HG03558 (cell line): ENCODE results near the gene NPL.

Source experiments
- ATAC-seq: cut with Tn5 transposase; IDR thresholded peaks from one replicate; pipeline ENCODE4 v1.9.1; 2021; ENCODE audit warnings: moderate number of reproducible peaks; ENCODE audit not compliant: unreplicated experiment; ENCODE audit errors: extremely low read depth

Gene NPL

DNA sequence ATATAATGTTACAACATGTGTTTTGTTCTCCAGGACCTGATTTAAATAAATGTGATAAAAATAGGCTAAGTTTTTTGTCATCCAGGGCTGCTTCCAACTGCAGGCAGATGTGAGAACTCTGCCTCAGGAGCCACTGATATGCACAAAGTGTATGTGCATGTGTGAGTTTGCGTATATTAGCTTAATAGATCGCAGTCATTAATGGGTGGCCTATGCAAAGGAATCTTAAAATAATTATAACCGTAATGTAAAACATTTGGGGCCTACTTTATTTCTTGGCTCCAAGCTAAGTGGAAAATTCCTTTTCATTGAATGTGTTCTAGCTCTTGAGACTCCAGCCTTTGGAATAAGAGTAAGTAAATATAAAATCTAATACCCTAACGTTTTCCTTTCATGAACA is 66.3 kb downstream of the NPL start:
- ATAC-seq: no peak

GRCh38 chr1:182857212-182857611 is 67.6 kb downstream of the NPL start:
- no peak for ATAC-seq

- ATAC-seq: no peak
Measured at GRCh38 chr1:182860658-182861057, 71.1 kb downstream of the NPL start.

- ATAC-seq: no peak
Measured at GRCh38 chr1:182861994-182862393, 72.4 kb downstream of the NPL start.

GRCh38 chr1:182862827-182863226 is 73.3 kb downstream of the NPL start:
- ATAC-seq: no peak

DNA sequence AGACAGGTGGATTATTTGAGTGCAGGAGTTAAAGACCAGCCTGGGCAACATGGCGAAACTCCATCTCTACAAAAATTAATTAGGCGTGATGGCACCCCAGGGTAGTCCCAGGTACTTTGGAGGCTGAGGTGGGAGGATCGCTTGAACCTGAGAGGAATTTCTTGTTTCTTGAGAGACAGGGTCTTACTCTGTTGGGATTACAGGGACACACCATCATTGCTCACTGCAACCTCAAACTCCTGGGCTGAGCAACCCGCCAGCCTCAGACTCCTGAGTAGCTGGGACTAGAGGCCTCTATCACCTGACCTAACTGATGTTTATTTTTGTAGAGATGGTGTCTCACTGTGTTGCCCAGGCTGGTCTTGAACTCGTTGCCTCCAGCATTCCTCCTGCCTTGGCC is 74.4 kb downstream of the NPL start:
- ATAC-seq: no peak

DNA sequence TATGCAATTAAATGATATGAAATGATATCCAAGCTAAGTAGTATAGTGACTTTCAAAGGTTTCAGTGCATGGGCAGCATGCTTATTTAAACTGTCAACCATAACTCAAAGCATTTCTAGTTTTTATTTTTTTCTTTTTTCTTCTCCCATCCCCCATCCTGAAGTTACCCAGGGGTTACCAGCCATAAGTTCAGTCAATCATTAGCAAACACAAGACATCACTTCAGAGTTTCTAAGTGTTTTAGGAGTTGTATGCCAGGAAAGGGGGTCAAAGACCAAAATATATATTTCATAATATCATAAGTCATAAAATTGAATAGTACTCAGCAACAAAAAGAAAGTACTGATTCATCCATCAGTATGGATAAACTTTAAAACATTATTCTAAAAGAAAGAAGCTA is 78.3 kb downstream of the NPL start:
- no peak for ATAC-seq

DNA sequence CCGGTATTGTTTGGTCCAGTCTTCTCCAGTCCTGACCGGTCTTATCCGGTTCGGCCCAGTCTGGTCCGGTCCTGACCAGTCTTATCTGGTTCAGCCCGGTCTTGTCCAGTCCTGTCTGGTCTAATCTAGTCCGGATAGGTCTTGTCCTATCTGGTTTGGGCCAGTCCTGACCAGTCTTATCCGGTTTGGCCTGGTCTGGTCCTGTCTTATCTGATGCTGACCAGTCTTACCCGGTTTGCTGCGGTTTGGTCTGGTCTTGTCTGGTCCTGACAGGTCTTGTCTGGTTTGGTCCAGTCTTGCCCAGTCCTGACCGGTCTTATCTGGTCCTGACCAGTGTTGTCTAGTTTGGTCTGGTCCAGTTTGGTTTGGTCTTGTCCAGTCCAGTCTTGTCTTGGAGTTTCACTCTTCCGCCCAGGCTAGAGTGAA is 79.7 kb downstream of the NPL start:
- no peak for ATAC-seq

DNA sequence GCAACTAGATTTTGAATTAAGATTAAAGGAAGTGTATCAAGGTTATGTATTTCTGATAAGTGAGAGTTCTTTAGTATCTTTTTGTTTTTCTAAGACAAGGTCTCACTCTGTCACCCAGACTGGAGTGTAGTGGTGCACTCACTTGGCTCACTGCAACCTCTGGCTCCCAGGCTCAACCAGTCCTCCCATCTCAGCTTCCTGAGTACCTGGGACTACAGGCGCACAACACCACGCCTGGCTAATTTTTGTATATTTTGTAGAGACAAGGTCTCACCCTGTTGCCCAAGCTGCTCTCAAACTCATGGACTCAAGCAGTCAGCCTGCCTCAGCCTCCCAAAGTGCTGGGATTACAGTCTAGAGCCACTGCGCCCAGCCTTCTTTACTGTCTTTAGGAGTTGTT is 83.3 kb downstream of the NPL start:
- no peak for ATAC-seq

- ATAC-seq: no peak
Measured at GRCh38 chr1:182875889-182876288, 86.3 kb downstream of the NPL start.

GRCh38 chr1:182877331-182877730 is 87.8 kb downstream of the NPL start:
- ATAC-seq: no peak

DNA sequence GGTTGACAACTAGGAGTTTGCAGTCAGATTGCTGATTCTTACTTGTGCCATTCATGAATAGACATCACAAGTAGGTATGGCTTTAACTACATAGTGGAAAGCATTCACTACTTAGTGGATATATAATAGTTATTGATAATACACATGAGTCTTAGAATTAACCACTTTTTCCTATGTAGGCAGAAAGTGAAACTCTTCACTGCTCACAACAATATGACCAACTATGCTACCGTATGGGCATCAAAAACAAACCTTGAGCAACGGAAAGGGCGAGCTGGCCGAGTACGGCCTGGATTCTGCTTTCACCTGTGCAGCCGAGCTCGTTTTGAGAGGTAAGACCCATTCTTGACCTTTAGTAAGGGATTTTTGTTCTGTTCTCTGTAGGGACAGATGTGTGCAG is 88.3 kb downstream of the NPL start:
- no peak for ATAC-seq
